ENCODE results near the gene PLA2G4A.

- TF ChIP-seq GATA2 (IDR thresholded peaks at IDR 0.05; ENCODE audit: low read depth, low read length) (no peak), GATA3 (IDR thresholded peaks at IDR 0.05; ENCODE audit: low read depth, low read length) (no peak)
Observed at GRCh38 chr1:186828611-186829454, at the start of gene PLA2G4A.

Data from SH-SY5Y (cell line).